NCI-H1436 treated with DMSO at 0.1 percent for 48 hours (cell line): ENCODE results near the gene PRRC2B.
"Not testable (repeated sequence)": the region's sequence is repeated elsewhere in the genome, so short reads cannot be mapped to it uniquely, and the experiment has no call there.

Experiments used
- DNase-seq: peaks from one replicate; lab custom pipeline; 2025; lab: John Stamatoyannopoulos, UW

PRRC2B gene

GRCh38 chr9:131485728-131486422 lies 92.0 kb downstream of the PRRC2B start:
- no peak for DNase-seq

DNA sequence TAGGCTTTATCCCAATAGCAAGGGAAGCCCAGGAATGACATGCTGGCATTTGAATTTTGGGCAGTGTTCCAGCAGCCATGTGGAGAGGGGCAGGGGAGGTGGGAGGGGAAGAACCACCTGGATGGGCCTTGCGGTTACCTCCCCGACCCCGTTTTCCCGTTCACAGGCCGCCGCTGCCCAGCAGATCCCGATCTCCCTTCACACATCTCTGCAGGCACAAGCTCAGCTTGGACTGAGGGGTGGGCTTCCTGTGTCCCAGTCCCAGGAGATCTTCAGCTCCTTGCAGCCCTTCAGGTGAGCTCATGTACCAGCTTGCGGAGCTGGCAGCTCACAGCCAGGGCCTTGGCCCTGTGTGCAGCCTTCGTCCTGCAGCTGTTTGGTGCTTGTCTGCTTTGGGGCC lies 93.1 kb downstream of the PRRC2B start:
- DNase-seq, result no peak

DNA sequence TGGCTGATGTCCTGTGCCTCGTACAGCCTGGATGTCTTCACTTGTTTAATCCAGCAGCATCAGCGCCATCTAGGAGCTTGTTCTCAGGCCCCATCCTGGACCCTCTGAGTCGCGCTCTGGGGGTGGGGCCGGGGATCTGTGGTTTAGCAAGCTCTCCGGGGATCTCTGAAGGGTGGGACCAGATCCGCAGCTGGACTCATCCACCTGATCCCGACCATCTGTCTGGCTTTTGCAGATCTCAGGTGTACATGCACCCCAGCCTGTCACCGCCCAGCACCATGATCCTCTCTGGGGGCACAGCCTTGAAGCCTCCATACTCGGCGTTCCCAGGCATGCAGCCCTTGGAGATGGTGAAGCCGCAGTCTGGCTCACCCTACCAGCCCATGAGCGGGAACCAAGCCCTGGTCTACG lies 93.7 kb downstream of the PRRC2B start:
- no peak for DNase-seq

DNA sequence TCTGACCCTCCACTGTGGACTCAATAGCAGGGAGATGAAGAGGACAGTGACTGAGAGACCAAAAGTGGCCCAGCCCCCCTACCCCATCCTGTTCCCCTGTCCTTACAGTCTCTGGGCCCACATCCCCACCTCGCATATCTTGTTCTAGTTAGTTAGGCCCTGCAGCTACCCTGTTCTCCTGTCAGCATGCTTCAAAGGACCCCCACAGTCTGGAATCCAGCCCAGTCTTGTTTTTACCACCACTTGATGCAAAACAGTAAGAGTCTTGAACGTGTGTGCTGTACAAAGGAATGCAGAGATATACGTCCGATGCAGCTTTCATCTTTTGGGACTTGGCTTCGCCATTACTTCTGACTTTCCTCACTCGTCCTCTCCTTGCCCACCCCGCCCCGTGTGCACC lies 96.6 kb downstream of the PRRC2B start:
- no peak for DNase-seq

GRCh38 chr9:131491001-131491710 lies 97.3 kb downstream of the PRRC2B start:
- DNase-seq, result no peak

DNA sequence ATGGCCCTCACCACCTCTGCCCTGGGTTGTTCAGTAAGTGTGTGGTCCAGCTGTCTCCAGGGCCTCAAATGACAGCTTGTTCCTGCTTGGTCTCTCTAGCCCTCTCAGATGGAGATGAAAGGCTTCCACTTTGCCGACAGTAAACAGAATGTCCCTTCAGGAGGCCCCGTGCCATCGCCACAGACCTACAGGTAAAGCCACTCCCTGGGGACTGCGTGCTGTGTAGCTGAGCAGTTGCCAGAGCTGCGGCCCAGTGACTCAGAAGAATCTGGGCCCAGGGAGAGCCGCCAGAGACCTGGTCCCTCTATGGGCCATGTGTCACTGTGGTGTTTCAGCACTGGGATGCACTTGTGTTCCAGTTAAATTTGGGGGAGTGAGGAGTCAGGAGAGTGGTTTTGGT lies 98.2 kb downstream of the PRRC2B start:
- no peak for DNase-seq

GRCh38 chr9:131494296-131494870 lies 100.5 kb downstream of the PRRC2B start:
- no peak for DNase-seq

DNA sequence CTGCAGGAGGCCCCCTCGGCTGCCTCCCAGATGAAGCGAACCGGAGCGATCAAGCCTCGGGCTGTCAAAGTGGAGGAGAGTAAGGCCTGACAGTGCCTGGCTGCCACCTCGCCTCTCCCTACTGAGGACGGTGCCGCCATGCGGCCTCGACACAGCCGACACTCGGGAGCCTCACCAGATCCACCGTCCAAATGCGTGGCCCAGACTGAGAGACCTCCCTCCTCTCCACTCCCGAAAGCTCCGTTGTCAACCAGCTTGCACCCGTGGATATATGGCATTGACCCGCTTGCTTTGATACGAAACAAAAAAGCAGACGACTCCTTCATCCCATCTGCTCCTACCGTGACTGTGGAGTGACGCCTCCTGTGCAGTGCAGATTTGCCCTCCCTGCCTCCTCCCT lies 101.9 kb downstream of the PRRC2B start:
- DNase-seq, result no peak

- DNase-seq, result no peak
Measured at GRCh38 chr9:131496844-131497405, 103.0 kb downstream of the PRRC2B start.

DNA sequence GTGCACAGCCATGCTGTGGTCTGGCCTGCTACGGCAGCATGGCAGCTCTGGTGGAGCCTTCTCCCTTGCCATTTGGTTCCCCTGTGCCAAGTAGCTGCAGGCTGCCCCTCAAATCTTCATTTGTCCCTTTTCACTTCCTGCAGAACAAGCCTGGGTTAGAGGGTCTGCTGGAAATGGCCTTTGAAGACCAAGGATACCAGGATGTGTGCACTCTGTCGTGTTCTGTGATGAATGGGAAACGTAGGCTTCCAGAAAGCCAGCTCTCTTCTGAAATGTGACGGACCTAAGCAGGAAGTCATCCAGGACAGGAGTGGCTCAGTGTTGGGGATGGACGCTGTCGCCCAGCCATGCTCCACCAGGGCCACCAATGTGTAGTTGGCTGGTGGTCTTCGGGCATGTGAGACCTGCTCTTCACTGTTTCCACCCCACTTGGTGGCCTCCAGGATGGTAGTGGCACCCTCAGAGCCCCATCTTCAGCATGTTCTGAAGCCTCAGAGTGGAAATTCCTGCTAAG lies 105.4 kb downstream of the PRRC2B start:
- DNase-seq, result no peak

- no peak for DNase-seq
Measured at GRCh38 chr9:131500377-131500776, 106.5 kb downstream of the PRRC2B start.

DNA sequence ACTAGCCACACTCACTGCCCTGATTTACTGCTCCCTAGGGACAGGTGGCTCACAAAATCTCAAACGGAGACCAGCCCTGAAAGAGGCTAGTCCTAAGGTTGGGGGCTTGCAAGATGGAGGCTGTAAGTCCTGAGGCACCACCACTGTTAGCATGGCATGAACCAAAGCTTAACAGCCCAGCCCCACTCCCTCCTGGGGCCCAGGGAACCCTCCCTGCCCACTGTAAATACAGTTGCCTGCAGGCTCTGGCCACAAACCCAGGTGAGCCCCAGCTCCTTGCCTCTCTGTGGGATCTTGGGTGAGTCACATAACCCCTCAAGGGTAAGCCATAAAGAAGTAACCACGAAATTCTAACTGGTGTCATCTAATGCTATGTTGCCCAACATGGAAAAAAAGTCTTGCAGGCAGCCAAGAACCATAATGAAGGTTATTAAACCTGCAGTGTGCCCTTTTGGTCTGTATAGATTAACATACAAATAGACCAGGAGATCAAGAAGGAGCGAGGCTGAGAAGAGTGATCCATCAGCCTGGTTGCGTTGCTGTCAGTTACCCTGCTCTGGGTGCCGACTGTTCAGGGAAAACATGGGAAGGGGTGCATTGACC lies 107.2 kb downstream of the PRRC2B start:
- no peak for DNase-seq

- DNase-seq, result peak; percentile 75
Measured at GRCh38 chr9:131502781-131503625, 109.1 kb downstream of the PRRC2B start, which contains the start of gene POMT1. POMT1 (plus strand) TSS chr9:131502918; CDS start chr9:131504219, 1,301 bp downstream.

- DNase-seq, result no peak
Measured at GRCh38 chr9:131503626-131504465, 110.0 kb downstream of the PRRC2B start.

GRCh38 chr9:131505012-131505411 lies 111.1 kb downstream of the PRRC2B start:
- DNase-seq, result no peak

DNA sequence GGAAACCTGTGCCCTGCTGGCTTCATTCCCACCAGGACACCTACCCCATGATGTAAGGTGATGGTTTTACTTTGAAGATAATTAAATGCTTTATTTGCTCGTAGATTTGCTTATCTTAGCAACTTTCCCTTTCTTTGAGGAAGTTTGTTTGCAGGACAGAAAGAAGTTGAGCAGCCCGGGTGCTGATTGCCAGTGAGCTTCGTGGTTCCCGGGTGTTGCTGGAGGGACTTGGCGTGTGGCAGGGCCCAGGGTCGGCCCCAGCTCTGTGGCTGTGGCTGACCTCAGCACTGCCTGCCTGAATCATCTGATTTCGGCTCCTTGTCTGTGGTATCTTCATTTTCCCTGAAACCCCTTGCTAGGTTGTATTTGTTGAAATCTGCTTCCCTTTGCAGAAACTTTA lies 117.5 kb downstream of the PRRC2B start:
- DNase-seq, result no peak

DNA sequence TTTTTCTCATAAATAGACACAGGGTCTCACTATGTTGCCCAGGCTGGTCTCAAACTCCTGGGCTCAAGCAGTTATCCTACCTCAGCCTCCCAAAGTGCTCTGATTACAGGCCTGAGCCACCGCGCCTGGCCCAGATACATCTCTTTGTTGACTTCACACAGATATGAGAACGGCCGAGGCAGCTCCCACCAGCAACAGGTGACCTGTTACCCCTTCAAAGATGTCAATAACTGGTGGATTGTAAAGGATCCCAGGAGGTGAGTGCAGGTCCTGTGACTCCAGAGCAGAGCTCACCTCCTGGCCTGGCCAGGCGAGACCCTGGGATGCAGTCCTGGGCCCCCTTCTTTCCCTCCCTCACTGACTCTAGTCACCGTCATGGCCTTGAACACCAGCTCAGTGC lies 118.0 kb downstream of the PRRC2B start:
- DNase-seq, result no peak

DNA sequence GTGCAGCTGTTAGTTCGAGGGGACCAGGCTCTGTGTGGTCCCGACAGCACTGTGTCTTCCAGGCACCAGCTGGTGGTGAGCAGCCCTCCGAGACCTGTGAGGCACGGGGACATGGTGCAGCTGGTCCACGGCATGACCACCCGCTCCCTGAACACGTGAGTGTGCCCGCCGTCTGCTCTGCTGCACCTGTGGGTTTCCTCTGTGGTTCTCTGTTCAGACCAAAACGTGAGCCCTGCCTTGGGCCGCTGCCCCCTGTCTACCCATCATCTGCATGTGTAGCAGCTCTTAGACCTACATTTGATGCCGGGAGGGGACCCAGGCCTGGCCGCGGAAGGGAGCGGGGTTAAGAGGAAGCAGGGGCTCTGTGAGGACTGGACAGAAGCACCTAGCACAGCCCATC lies 119.3 kb downstream of the PRRC2B start:
- no peak for DNase-seq

DNA sequence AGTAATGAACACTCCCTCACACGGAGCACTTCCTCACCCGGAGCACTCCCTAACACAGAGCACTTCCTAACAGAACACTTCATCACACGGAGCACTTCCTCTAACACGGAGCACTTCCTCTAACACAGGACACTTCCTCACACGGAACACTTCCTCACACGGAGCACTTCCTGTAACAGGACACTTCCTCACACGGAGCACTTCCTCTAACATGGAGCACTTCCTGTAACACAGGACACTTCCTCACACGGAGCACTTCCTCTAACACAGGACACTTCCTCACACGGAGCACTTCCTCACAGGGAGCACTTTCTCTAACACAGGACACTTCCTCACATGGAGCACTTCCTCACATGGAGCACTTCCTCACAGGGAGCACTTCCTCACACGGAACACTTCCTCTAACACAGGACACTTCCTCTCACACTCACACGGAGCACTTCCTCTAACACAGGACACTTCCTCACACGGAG lies 121.7 kb downstream of the PRRC2B start:
- not testable (repeated sequence) for DNase-seq

DNA sequence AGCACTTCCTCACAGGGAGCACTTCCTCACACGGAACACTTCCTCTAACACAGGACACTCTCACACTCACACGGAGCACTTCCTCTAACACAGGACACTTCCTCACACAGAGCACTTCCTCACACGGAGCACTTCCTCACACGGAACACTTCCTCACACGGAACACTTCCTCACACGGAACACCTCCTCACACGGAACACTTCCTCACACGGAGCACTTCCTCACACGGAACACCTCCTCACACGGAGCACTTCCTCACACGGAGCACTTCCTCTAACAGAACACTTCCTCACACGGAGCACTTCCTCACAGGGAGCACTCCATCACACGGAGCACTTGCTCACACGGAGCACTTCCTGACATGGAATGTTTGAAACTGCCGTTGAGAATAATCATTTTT lies 122.2 kb downstream of the PRRC2B start:
- no peak for DNase-seq
